ENCODE measurements around the gene INPP5F. TPM values are rescaled to one million over a fixed set of nuclear protein-coding genes. Genes with fewer than 3 reads are reported as not detected.

Gene INPP5F
- total RNA-seq, 1 experiment from 2014 or later, result 14.9 TPM

- intact Hi-C loops (cut with micrococcal nuclease), result no loop called here
- ChIA-PET CTCF (no interaction called here), POLR2A (no interaction called here)
- H3K36me3 Mint-ChIP-seq (ENCODE audit: insufficient read depth, unreplicated experiment), result peaks cover 31% of the 10 kb centered on the region
- TF ChIP-seq, protein P1, sequence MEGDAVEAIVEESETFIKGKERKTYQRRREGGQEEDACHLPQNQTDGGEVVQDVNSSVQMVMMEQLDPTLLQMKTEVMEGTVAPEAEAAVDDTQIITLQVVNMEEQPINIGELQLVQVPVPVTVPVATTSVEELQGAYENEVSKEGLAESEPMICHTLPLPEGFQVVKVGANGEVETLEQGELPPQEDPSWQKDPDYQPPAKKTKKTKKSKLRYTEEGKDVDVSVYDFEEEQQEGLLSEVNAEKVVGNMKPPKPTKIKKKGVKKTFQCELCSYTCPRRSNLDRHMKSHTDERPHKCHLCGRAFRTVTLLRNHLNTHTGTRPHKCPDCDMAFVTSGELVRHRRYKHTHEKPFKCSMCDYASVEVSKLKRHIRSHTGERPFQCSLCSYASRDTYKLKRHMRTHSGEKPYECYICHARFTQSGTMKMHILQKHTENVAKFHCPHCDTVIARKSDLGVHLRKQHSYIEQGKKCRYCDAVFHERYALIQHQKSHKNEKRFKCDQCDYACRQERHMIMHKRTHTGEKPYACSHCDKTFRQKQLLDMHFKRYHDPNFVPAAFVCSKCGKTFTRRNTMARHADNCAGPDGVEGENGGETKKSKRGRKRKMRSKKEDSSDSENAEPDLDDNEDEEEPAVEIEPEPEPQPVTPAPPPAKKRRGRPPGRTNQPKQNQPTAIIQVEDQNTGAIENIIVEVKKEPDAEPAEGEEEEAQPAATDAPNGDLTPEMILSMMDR (IDR thresholded peaks at IDR 0.05; ENCODE audit: unreplicated experiment), result no peak
- no peak overlapping the region for H3K4me3 Mint-ChIP-seq (ENCODE audit: unreplicated experiment)
- no peaks in the 10 kb centered on the region for H3K4me1 Mint-ChIP-seq (ENCODE audit: insufficient read depth, unreplicated experiment)
- H3K27ac Mint-ChIP-seq (ENCODE audit: low read depth, unreplicated experiment), result no peak overlapping the region
- no peaks in the 10 kb centered on the region for H3K27me3 Mint-ChIP-seq (ENCODE audit: insufficient read depth, unreplicated experiment)
- no peak for DNase-seq (ENCODE audit: unreplicated experiment)
- H3K9me3 Mint-ChIP-seq (ENCODE audit: unreplicated experiment), result no peaks in the 10 kb centered on the region
- BruUV-seq (replicated peaks), result no TSS peak
Measured at GRCh38 chr10:119824299-119824698, 98.4 kb downstream of the INPP5F start.

DNA sequence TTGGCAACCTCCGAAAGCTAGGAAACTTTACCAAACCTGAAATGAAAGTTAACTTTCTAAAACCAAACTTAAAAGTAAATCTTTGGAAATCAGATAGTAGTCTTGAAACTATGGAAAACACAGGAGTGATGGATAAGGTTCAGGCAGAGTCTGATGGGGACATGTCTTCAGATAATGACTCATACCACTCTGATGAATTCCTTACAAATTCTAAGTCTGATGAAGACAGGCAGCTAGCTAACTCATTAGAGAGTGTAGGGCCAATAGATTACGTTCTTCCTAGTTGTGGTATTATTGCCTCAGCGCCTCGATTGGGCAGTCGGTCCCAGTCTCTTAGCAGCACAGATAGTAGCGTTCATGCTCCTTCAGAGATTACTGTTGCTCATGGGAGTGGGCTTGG lies 100.9 kb downstream of the INPP5F start:
- ChIA-PET CTCF (no interaction called here), POLR2A (interaction anchor here (1.3 kb wide), 1 partner anchor 13 kb away, joined by 4 read pairs; no protein-coding TSS in a partner anchor)
- DNase-seq (ENCODE audit: unreplicated experiment), result no peak
- Mint-ChIP-seq H3K27me3 (ENCODE audit: insufficient read depth, unreplicated experiment) (no peaks in the 10 kb centered on the region), H3K4me3 (ENCODE audit: unreplicated experiment) (no peak overlapping the region), H3K9me3 (ENCODE audit: unreplicated experiment) (no peaks in the 10 kb centered on the region), H3K27ac (ENCODE audit: low read depth, unreplicated experiment) (no peak overlapping the region), H3K4me1 (ENCODE audit: insufficient read depth, unreplicated experiment) (no peaks in the 10 kb centered on the region), H3K36me3 (ENCODE audit: insufficient read depth, unreplicated experiment) (peaks cover 56% of the 10 kb centered on the region)
- TF ChIP-seq, protein P1 (IDR thresholded peaks at IDR 0.05; ENCODE audit: unreplicated experiment), result no peak
- TSS peak; percentile 18 for BruUV-seq (replicated peaks)
- intact Hi-C loops (cut with micrococcal nuclease), result no loop called here

- TF ChIP-seq, protein P1 (IDR thresholded peaks at IDR 0.05; ENCODE audit: unreplicated experiment), result no peak
- H3K36me3 Mint-ChIP-seq (ENCODE audit: insufficient read depth, unreplicated experiment), result peaks cover 63% of the 10 kb centered on the region
- DNase-seq (ENCODE audit: unreplicated experiment), result no peak
- no TSS peak for BruUV-seq (replicated peaks)
- POLR2A ChIA-PET, result interaction anchor here (1.3 kb wide), 1 partner anchor 12 kb away, joined by 4 read pairs; no protein-coding TSS in a partner anchor
- no peak overlapping the region for H3K27ac Mint-ChIP-seq (ENCODE audit: low read depth, unreplicated experiment)
- H3K4me1 Mint-ChIP-seq (ENCODE audit: insufficient read depth, unreplicated experiment), result no peaks in the 10 kb centered on the region
- H3K4me3 Mint-ChIP-seq (ENCODE audit: unreplicated experiment), result no peak overlapping the region
- H3K9me3 Mint-ChIP-seq (ENCODE audit: unreplicated experiment), result no peaks in the 10 kb centered on the region
- intact Hi-C loops (cut with micrococcal nuclease), result no loop called here
- no peaks in the 10 kb centered on the region for H3K27me3 Mint-ChIP-seq (ENCODE audit: insufficient read depth, unreplicated experiment)
- CTCF ChIA-PET, result interaction anchor here (1.1 kb wide), 1 partner anchor 219 kb away, joined by 4 read pairs; no protein-coding TSS in a partner anchor
Measured at GRCh38 chr10:119827430-119827829, 101.6 kb downstream of the INPP5F start.

DNA sequence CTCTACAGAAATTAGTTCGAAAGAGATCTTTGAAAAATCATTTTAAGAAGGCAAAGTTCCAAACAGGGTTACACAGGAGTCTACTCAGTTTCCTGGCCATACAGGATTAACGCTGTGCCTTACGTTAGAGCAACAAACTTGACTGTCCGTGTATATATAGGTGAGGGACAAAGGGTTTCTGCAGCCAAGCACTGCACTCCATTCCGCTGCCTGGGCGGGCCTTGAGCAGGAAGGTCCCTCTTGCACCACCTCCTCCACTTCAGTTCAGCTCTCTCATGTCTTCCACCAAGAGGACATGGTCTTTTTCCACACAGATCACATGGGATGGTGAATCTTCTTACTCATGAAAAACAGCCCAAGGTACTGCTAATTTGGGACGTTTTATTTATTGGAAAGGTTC lies 103.6 kb downstream of the INPP5F start:
- H3K4me1 Mint-ChIP-seq (ENCODE audit: insufficient read depth, unreplicated experiment), result no peaks in the 10 kb centered on the region
- ChIA-PET CTCF (interaction anchor here (1.2 to 1.5 kb wide), 2 partner anchors 23 to 30 kb away, joined by 3 to 4 read pairs; no protein-coding TSS in a partner anchor), POLR2A (no interaction called here)
- intact Hi-C loops (cut with micrococcal nuclease), result loop anchor here (2.0 kb wide), 1 partner anchor 79 kb away; no protein-coding TSS in a partner anchor
- BruUV-seq (replicated peaks), result no TSS peak
- TF ChIP-seq, protein P1 (IDR thresholded peaks at IDR 0.05; ENCODE audit: unreplicated experiment), result no peak
- H3K27ac Mint-ChIP-seq (ENCODE audit: low read depth, unreplicated experiment), result peak overlapping the region; percentile 22
- H3K9me3 Mint-ChIP-seq (ENCODE audit: unreplicated experiment), result no peaks in the 10 kb centered on the region
- peaks cover 83% of the 10 kb centered on the region for H3K36me3 Mint-ChIP-seq (ENCODE audit: insufficient read depth, unreplicated experiment)
- no peak overlapping the region for H3K4me3 Mint-ChIP-seq (ENCODE audit: unreplicated experiment)
- DNase-seq (ENCODE audit: unreplicated experiment), result peak; percentile 8
- no peaks in the 10 kb centered on the region for H3K27me3 Mint-ChIP-seq (ENCODE audit: insufficient read depth, unreplicated experiment)
